ENCODE data around the gene SAP25. TPM values are rescaled to one million over a fixed set of nuclear protein-coding genes. Genes with fewer than 3 reads are reported as not detected.

SAP25 gene
- total RNA-seq, 1 experiment from 2014 or later: 2.0 TPM

GRCh38 chr7:100583132-100584053 lies 9.7 kb upstream of the SAP25 start:
- H3K9me3 ChIP-seq: no peaks in the 10 kb centered on the region
- CTCF ChIA-PET: interaction anchor here (0.6 to 1.6 kb wide), 5 partner anchors 11 to 142 kb away, joined by 3 to 7 read pairs (median 3); no protein-coding TSS in a partner anchor
- TF ChIP-seq CTCF (IDR thresholded peaks at IDR 0.05; ENCODE audit: insufficient read depth in 1 of 2, low read depth in 1 of 2, low read length in 1 of 2, severe bottlenecking in 1 of 2, unreplicated experiment in 1 of 2): no peak
- peak overlapping the region; percentile 93 for H3K27ac Mint-ChIP-seq (ENCODE audit: unreplicated experiment)
- BruUV-seq (replicated peaks): no TSS peak
- H3K27me3 Mint-ChIP-seq (ENCODE audit: insufficient read depth, unreplicated experiment): no peaks in the 10 kb centered on the region
- peak overlapping the region; percentile 10 for H3K4me3 ChIP-seq (ENCODE audit: low read depth, low read length)
- no peaks in the 10 kb centered on the region for H3K27me3 ChIP-seq (replicated peaks; ENCODE audit: control insufficient read depth, insufficient read depth, low read length)
- H3K4me1 Mint-ChIP-seq (ENCODE audit: low read depth, unreplicated experiment): peaks cover 5% of the 10 kb centered on the region
- H3K4me1 ChIP-seq: peaks cover 13% of the 10 kb centered on the region
- intact Hi-C loops (cut with micrococcal nuclease; ENCODE audit: unreplicated experiment): no loop called here
- H3K36me3 ChIP-seq (ENCODE audit: control insufficient read depth, insufficient read depth, low read length): peaks cover 18% of the 10 kb centered on the region
- H3K9me3 Mint-ChIP-seq (ENCODE audit: unreplicated experiment): no peaks in the 10 kb centered on the region
- H3K4me3 Mint-ChIP-seq (ENCODE audit: unreplicated experiment): peak overlapping the region; percentile 86
- peaks cover 33% of the 10 kb centered on the region for H3K36me3 Mint-ChIP-seq (ENCODE audit: insufficient read depth, unreplicated experiment)
- no peak for DNase-seq
- POLR2A ChIA-PET: interaction anchor here (0.5 to 3.5 kb wide), 3 partner anchors 20 to 283 kb away, joined by 3 to 60 read pairs (median 3); partner anchors contain the start of genes MOSPD3 and TRIP6

GRCh38 chr7:100582650-100583049 lies 8.9 kb upstream of the SAP25 start:
- ChIA-PET CTCF (no interaction called here), POLR2A (interaction anchor here (0.5 kb wide), 1 partner anchor 284 kb away, joined by 3 read pairs; the partner anchor contains the start of gene TRIP6)
- no TSS peak for BruUV-seq (replicated peaks)
- Histone ChIP-seq H3K4me1 (peaks cover 13% of the 10 kb centered on the region), H3K36me3 (ENCODE audit: control insufficient read depth, insufficient read depth, low read length) (peaks cover 18% of the 10 kb centered on the region), H3K27me3 (replicated peaks; ENCODE audit: control insufficient read depth, insufficient read depth, low read length) (no peaks in the 10 kb centered on the region), H3K9me3 (no peaks in the 10 kb centered on the region), H3K4me3 (ENCODE audit: low read depth, low read length) (no peak overlapping the region)
- no peak overlapping the region for H3K27ac Mint-ChIP-seq (ENCODE audit: unreplicated experiment)
- intact Hi-C loops (cut with micrococcal nuclease; ENCODE audit: unreplicated experiment): no loop called here
- H3K9me3 Mint-ChIP-seq (ENCODE audit: unreplicated experiment): no peaks in the 10 kb centered on the region
- no peak for TF ChIP-seq CTCF (IDR thresholded peaks at IDR 0.05; ENCODE audit: insufficient read depth in 1 of 2, low read depth in 1 of 2, low read length in 1 of 2, severe bottlenecking in 1 of 2, unreplicated experiment in 1 of 2)
- peaks cover 41% of the 10 kb centered on the region for H3K36me3 Mint-ChIP-seq (ENCODE audit: insufficient read depth, unreplicated experiment)
- H3K4me1 Mint-ChIP-seq (ENCODE audit: low read depth, unreplicated experiment): peaks cover 5% of the 10 kb centered on the region
- no peaks in the 10 kb centered on the region for H3K27me3 Mint-ChIP-seq (ENCODE audit: insufficient read depth, unreplicated experiment)
- H3K4me3 Mint-ChIP-seq (ENCODE audit: unreplicated experiment): no peak overlapping the region
- DNase-seq: no peak

- no peak overlapping the region for H3K4me3 ChIP-seq (ENCODE audit: low read depth, low read length)
- Mint-ChIP-seq H3K36me3 (ENCODE audit: insufficient read depth, unreplicated experiment) (peaks cover 45% of the 10 kb centered on the region), H3K9me3 (ENCODE audit: unreplicated experiment) (no peaks in the 10 kb centered on the region), H3K4me1 (ENCODE audit: low read depth, unreplicated experiment) (peaks cover 5% of the 10 kb centered on the region), H3K27me3 (ENCODE audit: insufficient read depth, unreplicated experiment) (no peaks in the 10 kb centered on the region), H3K4me3 (ENCODE audit: unreplicated experiment) (no peak overlapping the region), H3K27ac (ENCODE audit: unreplicated experiment) (no peak overlapping the region)
- POLR2A ChIA-PET: no interaction called here
- intact Hi-C loops (cut with micrococcal nuclease; ENCODE audit: unreplicated experiment): no loop called here
- no peaks in the 10 kb centered on the region for H3K27me3 ChIP-seq (replicated peaks; ENCODE audit: control insufficient read depth, insufficient read depth, low read length)
- CTCF ChIA-PET: no interaction called here
- TF ChIP-seq CTCF (IDR thresholded peaks at IDR 0.05; ENCODE audit: insufficient read depth in 1 of 2, low read depth in 1 of 2, low read length in 1 of 2, severe bottlenecking in 1 of 2, unreplicated experiment in 1 of 2): no peak
- BruUV-seq (replicated peaks): no TSS peak
- H3K9me3 ChIP-seq: no peaks in the 10 kb centered on the region
- peaks cover 13% of the 10 kb centered on the region for H3K4me1 ChIP-seq
- peaks cover 18% of the 10 kb centered on the region for H3K36me3 ChIP-seq (ENCODE audit: control insufficient read depth, insufficient read depth, low read length)
- no peak for DNase-seq
Observed at GRCh38 chr7:100582041-100582579, 8.4 kb upstream of the SAP25 start.

All from Caco-2 (cell line).